GM12801 (cell line): ENCODE results near the gene CTU2.

Source experiments
- TF ChIP-seq, protein P1 (sequence below): IDR thresholded peaks from one replicate; pipeline ENCODE4 v1.5.1; 2011; ENCODE audit warnings: control low read depth; ENCODE audit not compliant: insufficient read length; ENCODE audit errors: extremely low read depth

Gene CTU2

DNA sequence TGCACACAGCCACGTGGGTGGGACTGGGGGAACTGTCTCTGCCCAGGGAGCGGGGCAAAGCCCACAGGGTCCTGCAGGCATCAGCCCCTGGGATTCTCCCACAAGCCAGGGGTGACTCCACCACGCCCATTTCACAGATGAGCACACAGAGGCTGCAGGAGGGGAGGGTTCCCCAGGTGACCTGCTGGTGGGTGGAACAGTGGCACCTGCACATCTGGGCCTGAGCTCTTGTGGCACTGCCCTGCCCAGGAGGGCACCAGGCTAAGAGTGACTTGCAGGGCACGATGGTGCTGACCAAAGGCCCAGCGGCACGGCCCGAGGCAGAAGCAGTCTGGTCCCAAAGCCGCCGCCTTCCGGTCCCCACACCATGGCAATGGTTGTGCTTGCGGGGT is 54.8 kb downstream of the CTU2 start:
- TF ChIP-seq, protein P1, sequence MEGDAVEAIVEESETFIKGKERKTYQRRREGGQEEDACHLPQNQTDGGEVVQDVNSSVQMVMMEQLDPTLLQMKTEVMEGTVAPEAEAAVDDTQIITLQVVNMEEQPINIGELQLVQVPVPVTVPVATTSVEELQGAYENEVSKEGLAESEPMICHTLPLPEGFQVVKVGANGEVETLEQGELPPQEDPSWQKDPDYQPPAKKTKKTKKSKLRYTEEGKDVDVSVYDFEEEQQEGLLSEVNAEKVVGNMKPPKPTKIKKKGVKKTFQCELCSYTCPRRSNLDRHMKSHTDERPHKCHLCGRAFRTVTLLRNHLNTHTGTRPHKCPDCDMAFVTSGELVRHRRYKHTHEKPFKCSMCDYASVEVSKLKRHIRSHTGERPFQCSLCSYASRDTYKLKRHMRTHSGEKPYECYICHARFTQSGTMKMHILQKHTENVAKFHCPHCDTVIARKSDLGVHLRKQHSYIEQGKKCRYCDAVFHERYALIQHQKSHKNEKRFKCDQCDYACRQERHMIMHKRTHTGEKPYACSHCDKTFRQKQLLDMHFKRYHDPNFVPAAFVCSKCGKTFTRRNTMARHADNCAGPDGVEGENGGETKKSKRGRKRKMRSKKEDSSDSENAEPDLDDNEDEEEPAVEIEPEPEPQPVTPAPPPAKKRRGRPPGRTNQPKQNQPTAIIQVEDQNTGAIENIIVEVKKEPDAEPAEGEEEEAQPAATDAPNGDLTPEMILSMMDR: no peak

GRCh38 chr16:88761830-88762229 is 55.5 kb downstream of the CTU2 start:
- TF ChIP-seq, protein P1: no peak

DNA sequence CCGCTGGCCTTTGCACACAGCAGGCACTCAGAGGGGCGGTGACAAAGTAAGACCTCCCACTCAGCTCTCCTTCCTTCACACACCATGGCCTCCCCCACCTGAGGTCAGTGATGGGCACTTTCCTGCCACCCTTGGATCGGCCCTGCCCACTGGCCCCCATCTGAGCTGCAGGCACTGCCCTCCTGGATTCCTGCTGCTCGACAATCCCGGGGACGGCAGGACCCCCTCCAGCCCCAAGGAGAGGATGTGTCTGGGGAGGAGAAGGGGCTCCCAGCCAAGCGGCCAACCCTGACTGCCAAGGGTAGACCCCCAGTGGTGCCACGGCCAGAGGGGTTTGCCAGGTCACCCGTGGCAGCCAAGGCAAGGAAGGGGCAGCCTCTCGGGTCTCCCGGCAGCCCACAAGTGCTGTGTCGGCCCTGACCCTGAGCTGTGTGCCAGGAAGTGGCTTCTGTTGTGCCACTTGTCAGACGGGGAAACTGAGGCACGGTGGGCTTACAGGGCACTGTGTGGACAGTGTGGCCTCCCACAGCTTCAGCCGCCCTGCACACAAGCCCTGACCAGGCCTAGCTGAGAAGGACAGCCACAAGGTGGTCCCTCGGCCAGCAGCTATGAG is 56.1 kb downstream of the CTU2 start:
- TF ChIP-seq, protein P1: no peak

DNA sequence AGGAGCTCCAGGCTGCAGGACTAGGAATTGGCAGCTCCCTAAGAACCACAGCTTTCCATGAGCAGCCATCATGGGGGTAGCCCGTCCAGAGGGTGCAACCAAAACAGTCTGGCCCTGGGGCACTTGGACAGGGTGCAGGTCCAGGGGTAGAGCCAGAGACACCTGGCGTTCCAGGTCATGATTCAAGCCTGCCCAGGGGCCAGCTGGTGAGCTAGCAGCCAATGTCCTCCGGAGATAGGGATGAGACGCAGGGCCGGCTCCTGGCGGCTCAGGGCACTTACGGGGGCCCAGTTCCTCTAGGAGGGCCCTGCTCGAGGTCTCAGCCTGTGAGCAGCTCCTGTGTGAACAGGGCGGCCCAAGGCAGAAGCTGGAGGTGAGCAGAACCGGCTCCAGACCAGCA is 56.6 kb downstream of the CTU2 start:
- TF ChIP-seq, protein P1: no peak

DNA sequence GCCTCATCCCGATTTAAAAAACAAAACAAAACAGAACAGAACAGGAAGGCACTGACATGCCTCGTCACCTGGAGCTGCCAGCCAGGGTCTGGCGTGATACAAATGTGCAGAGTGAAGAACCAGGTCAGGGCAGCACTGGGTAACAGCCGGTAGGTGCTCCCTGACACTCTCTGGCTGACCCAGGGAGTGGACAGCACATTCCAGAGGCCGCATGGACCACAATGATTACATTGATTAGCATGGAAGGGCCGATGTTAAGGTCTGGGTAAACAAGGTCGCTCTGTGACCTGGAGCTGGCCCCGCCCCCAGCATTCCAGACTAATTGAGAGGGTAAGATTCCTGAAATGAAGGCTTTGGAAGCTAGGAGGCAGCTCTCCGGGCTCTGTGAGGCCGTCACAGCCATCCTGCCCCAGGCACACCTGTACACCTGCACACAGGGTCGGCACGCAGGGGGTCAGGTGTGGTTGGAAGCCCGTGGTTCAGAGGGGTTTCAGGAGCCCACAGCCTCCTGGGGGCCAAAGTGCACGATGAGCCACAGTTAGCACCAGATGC is 57.3 kb downstream of the CTU2 start:
- TF ChIP-seq, protein P1: no peak

DNA sequence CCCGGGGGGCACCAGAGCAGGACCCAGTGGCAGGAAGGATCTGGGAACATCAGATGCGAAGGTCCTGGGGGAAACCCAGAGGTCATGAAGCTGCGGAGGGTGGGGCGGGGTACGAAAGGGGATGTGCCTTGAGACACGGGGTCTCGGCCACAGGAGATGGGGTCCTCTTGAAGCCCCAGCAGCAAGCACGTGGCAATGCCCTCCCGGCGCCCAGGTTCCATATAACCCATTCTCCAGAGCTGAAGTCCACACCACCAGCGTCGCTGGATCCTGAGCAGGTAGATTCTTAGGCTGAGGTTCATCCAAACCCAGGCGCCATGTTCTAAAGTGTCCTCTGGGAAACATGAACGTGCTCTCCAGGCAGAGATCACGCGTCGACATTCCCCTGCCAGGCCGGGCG is 57.8 kb downstream of the CTU2 start:
- TF ChIP-seq, protein P1: no peak

DNA sequence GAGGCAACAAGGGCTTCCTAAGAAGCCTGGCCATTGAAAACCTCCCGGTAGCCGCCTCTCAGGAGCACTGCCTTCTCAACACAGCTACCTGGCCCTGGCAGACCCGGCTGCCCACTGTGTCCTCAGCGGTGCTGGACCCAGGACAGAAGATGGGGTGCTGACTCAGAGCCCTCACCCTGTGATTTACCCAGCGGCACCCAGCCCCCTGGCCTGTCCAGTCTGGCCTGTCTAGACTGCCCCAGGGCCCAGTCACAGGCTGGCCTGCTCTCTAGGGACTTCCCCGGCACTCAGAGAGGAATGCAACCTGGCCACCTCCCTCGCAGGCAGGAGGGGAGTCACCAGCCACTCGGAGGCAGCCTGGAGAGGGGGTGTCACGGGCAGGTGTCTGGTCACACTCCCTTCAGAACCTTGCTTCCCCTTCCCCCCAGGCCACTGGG is 58.6 kb downstream of the CTU2 start:
- TF ChIP-seq, protein P1: no peak
